ENCODE results near the gene SAMD14. TPM values are rescaled to one million over a fixed set of nuclear protein-coding genes. Genes with fewer than 3 reads are reported as not detected.
A peak's percentile ranks its signal among the peaks of the same experiment; 100 is the strongest.

SAMD14 gene
- total RNA-seq, 6 donors from 2014 or later, result 0.49 to 16.8 (median 5.6) TPM

DNA sequence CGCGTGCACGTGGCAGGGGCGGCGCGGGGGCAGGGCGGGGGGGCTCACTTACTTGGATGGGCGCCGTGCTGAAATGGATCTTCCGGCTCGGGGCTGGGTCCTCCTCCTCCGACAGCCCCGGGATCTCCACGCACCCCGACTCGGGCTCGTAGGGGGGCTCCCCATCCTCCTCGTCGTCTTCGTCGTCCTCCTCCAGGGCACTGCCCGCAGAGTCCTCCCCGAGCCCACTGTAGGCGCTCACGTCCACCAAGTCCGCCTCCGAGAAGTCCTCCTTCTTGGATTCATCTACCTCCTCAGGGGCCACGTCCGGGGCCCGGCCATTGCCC is 19.1 kb upstream of the SAMD14 start:
- H3K4me3 ChIP-seq, result peak overlapping the region; percentile 65 to 94 (median 85)
- peaks cover 6 to 14% (median 12%) of the 10 kb centered on the region in 4 donors for H3K36me3 ChIP-seq
- DNase-seq, result no peak
- peaks cover 54 to 82% (median 60%) of the 10 kb centered on the region in 4 donors for H3K4me1 ChIP-seq
- peak overlapping the region; percentile 91 to 97 (median 94) for H3K27ac ChIP-seq
- ATAC-seq (ENCODE audit: low FRiP score in 2 of 2), result no peak
- H3K27me3 ChIP-seq, result no peaks in the 10 kb centered on the region
- WGBS, 2 donors, result 0% methylated on average over 8 to 13 of the region's 30 CpGs
- TF ChIP-seq POLR2AphosphoS5 (IDR thresholded peaks at IDR 0.05) (no peak), POLR2A (IDR thresholded peaks at IDR 0.05) (no peak), CTCF (IDR thresholded peaks at IDR 0.05) (no peak), EP300 (IDR thresholded peaks at IDR 0.05) (no peak)
- H3K9me3 ChIP-seq, result no peaks in the 10 kb centered on the region

GRCh38 chr17:50148226-50149090 is 18.5 kb upstream of the SAMD14 start:
- ATAC-seq (ENCODE audit: low FRiP score in 2 of 2) (peak; percentile 17 to 32), DNase-seq (peak; percentile 78 to 93)
- Histone ChIP-seq H3K4me3 (peak overlapping the region; percentile 65 to 94 (median 85)), H3K9me3 (no peaks in the 10 kb centered on the region), H3K4me1 (peaks cover 51 to 82% (median 58%) of the 10 kb centered on the region in 4 donors), H3K27ac (peak overlapping the region; percentile 91 to 97 (median 94)), H3K27me3 (no peaks in the 10 kb centered on the region), H3K36me3 (peaks cover 9 to 20% (median 18%) of the 10 kb centered on the region in 4 donors)
- TF ChIP-seq POLR2A (IDR thresholded peaks at IDR 0.05) (peak in 2 of 4 donors; percentile 28 to 39), CTCF (IDR thresholded peaks at IDR 0.05) (no peak), EP300 (IDR thresholded peaks at IDR 0.05) (peak in 1 of 4 donors; percentile 10), POLR2AphosphoS5 (IDR thresholded peaks at IDR 0.05) (no peak)
- WGBS, 2 donors, result 0 to 3% methylated on average over 13 of the region's 25 CpGs

DNA sequence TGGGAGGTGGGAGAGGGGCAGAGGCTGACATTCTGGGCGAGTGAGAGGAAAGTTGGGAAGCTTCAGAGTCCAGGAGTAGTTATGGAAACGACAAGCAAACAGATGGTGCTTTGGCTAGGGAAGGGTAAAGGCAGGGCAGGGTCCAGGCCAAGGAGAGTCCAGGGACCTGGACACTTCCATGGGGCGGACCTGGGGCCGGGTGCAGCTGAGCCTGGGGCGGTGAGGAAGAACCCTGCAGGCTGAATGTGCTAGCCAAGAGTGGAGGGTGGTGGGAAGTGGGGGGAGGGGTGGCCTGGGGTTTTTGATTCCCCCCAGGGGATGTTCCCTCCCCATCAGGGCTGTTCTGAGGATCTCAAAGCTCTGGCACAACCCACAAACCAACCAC is 17.9 kb upstream of the SAMD14 start:
- TF ChIP-seq POLR2A (IDR thresholded peaks at IDR 0.05) (no peak), POLR2AphosphoS5 (IDR thresholded peaks at IDR 0.05) (no peak), EP300 (IDR thresholded peaks at IDR 0.05) (no peak), CTCF (IDR thresholded peaks at IDR 0.05) (no peak)
- Histone ChIP-seq H3K27ac (peak overlapping the region; percentile 91 to 97 (median 94)), H3K4me1 (peaks cover 45 to 84% (median 63%) of the 10 kb centered on the region in 4 donors), H3K9me3 (no peaks in the 10 kb centered on the region), H3K27me3 (no peaks in the 10 kb centered on the region), H3K36me3 (peaks cover 12 to 26% (median 25%) of the 10 kb centered on the region in 4 donors), H3K4me3 (peak overlapping the region; percentile 65 to 94 (median 85))
- DNase-seq (no peak), ATAC-seq (ENCODE audit: low FRiP score in 2 of 2) (no peak)
- WGBS, 2 donors, result 8 to 22% methylated on average over 4 to 5 of the region's 5 CpGs

DNA sequence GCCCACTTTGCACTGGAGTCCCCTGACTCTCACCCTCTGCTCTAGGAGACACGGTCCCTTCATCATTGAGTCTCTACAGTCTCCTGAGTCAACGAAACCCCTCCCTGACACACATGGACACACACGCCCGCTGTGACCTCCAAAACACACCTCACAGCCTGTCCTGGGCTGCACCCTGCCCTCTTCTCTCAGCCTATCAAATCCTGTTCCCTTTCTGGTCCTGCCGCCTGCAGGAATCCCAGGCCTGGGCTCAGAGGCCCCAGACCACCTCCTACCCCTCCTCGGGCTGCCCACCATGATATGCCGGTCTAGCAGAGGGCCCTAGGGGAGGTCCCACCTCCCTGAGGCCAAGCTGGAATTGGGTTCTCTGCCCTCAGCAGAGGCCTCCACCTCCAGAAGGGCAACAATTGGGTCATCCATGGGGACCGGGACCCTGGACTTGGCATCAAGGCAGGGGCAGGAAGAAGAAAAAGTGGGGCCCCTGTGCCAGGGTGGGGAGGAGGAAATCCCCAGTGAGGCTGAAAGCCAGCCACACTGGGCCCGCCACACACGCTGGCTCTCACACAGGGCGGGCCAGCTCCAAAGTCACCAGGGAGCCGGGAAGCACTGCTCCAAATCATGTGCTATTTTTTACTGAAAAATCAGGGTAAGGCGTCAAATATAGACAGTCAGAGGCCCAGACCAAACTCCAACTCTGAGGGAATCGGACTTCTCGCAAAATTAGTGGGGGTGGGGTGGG is 17.1 kb upstream of the SAMD14 start:
- H3K9me3 ChIP-seq, result no peaks in the 10 kb centered on the region
- peak in 1 of 2 donors; percentile 23 for TF ChIP-seq POLR2AphosphoS5 (IDR thresholded peaks at IDR 0.05)
- TF ChIP-seq CTCF (IDR thresholded peaks at IDR 0.05), result no peak
- peak overlapping the region; percentile 91 to 97 (median 94) for H3K27ac ChIP-seq
- no peaks in the 10 kb centered on the region for H3K27me3 ChIP-seq
- ATAC-seq (ENCODE audit: low FRiP score in 2 of 2), result no peak
- no peak for DNase-seq
- peak overlapping the region; percentile 65 to 94 (median 85) for H3K4me3 ChIP-seq
- peaks cover 12 to 34% (median 32%) of the 10 kb centered on the region in 4 donors for H3K36me3 ChIP-seq
- WGBS, 2 donors, result 22 to 33% methylated on average over 11 to 15 of the region's 15 CpGs
- H3K4me1 ChIP-seq, result peaks cover 43 to 84% (median 64%) of the 10 kb centered on the region in 4 donors

All from upper lobe of left lung (tissue), 6 donors.